GM12801 (cell line): Measurements from ENCODE around the gene HAO2.

Experiments used
- TF ChIP-seq, protein P1 (sequence below): IDR thresholded peaks from one replicate; pipeline ENCODE4 v1.5.1; 2011; ENCODE audit warnings: control low read depth; ENCODE audit not compliant: insufficient read length; ENCODE audit errors: extremely low read depth

Gene HAO2

DNA sequence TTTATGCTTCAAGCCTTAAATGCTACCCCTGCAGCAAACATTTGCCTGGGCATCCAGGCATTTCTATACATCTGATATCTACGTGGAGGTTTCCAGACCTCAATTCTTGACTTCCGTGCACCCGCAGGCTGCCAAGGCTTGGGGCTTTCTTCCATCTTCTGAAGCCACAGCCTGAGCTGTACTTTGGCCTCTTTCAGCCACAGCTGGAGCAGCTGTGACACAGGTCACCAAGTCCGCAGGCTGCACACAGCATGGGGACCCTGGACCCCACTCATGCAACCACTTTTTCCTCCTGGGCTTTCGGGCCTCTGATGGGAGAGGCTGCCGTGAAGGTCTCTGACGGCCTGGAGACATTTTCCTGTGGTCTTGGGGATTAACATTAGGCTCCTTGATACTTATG, 5.4 kb upstream of the HAO2 start:
- TF ChIP-seq, protein P1, sequence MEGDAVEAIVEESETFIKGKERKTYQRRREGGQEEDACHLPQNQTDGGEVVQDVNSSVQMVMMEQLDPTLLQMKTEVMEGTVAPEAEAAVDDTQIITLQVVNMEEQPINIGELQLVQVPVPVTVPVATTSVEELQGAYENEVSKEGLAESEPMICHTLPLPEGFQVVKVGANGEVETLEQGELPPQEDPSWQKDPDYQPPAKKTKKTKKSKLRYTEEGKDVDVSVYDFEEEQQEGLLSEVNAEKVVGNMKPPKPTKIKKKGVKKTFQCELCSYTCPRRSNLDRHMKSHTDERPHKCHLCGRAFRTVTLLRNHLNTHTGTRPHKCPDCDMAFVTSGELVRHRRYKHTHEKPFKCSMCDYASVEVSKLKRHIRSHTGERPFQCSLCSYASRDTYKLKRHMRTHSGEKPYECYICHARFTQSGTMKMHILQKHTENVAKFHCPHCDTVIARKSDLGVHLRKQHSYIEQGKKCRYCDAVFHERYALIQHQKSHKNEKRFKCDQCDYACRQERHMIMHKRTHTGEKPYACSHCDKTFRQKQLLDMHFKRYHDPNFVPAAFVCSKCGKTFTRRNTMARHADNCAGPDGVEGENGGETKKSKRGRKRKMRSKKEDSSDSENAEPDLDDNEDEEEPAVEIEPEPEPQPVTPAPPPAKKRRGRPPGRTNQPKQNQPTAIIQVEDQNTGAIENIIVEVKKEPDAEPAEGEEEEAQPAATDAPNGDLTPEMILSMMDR: no peak

DNA sequence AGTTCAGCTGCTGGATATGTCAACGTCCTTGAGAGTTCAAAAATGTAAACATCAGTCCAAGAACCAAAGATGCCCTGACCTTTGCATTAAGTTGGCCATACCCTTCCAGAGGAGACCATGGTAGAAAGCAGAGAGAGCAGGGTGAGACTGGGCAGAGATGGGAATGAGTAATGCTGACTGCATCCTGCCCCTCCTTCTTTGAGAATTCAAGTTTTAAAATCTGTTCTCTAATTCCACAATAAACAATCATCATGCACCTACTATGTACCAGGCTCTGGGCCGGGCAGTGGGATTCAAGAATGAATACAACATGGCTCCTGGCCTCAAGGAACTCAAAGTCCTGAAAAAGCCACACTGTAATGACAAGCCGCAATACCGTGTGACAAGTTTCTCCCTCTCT, 3.9 kb upstream of the HAO2 start:
- TF ChIP-seq, protein P1: no peak

DNA sequence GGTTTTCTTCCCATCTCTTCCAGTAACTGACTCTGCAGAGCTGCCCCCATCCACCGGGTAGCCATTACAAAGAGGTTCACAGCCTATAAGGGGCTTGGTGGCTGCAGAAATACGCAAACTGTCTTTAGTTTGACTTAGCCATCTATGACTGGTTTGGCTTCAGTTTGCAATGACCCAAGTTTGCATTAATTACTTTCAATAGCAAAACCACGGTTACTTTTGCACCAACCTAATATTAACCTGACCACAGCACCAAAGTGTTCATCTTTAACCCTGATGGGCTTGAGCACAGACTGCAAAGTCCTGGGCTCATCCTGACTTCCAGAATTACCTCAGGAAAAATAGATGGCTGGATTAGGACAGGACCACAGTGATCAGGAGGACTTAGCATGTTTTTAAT, 2.2 kb upstream of the HAO2 start:
- TF ChIP-seq, protein P1: no peak

DNA sequence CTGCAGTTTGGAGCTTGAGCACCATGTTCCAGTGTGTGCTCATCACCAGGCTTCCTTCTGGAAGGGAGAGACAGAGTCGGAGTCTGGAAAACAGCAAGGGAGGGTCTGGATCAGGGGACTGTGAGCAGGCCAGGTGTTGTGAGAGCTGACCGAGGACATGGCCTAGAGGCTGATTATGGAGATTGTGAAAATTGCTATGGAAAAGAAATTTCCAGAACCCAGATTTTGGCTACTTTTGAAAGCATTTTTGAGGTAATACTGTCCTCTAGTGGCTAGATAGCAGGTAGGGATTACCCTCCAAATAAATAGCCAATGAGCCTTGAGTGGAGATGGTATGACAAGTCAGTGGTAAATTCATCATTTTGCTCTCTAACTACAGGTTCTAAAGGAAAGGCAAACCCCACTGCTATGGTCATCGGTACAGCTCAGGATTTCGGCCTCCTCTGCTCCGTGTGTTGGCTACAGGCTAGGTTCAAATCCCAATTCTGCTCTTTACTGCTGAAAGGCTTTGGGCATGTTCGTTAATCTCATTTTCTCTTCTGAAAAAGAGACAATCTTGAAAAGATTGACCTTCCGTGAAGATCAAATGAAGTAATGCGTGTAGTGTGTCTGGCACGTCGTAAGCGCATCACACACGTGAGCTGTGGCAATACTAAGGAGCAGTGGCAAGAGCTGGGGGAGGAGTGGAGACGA, 1.0 kb upstream of the HAO2 start:
- TF ChIP-seq, protein P1: peak; percentile 82

DNA sequence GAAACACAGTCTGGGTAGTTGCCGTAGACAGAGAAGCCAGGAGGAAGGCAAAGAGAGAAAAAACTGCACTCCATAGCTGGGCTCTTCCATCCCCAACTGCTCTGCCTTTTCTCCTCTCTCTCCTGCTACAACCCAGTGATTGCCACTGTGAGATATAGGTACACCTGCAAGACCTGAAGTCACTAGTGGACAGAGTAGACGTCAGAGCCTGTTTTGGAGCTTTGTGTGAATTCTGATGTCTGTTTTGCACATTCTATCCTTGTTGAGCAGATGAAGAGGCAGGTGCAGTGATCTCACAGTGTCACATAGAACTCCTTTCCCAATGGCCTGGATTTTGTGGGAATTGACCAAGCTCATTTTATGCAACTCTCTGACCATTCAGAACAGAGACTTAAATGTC, 2.2 kb downstream of the HAO2 start:
- TF ChIP-seq, protein P1: no peak

DNA sequence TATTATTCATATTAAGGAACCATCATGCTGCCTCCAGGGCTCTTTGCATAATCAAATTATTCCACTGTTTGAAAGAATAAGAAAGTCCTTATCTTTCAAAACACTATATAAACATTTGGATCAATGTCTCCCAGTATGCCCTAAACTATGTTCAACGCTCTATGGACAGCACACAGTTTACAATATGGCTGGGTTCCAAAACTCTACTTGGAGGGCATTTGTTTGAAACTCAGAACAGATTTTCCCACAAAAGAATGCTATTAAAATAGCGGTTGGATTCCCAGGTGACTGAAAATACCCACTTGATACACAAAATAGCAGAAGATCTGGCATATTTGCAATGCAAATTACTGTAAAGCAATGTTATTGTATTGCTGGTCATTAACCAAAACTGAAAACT, 3.2 kb downstream of the HAO2 start:
- TF ChIP-seq, protein P1: no peak

DNA sequence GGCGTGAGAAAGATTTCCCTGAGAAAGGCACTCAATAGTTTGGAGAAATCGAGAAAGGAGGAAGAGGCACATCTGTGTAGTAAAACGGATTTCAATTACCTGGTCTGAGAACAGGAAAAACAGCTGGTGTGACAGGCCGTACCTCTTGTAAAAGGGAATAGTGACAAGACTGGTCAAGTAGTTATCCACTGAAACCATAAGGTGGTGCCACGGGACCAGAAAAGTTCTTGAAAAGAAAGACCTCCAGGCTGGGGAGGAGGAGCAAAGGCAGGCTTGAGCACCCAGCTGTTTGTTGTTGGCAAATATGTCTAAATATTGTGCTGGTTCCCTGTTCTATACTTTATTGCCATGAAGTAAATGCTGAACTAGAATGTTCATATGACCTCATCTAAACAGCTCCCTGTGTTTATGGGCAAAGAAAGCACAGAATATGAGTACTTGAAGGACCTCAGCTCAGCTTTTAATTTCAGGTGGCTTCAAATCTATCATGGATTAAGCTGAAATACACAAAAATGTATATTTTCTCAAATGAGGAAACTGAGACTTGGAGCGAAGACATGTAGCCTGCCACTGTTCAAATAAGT, 4.0 kb downstream of the HAO2 start:
- TF ChIP-seq, protein P1: no peak
